ENCODE results near the gene UBE3D. TPM values are rescaled to one million over a fixed set of nuclear protein-coding genes. Genes with fewer than 3 reads are reported as not detected.
A peak's percentile ranks its signal among the peaks of the same experiment; 100 is the strongest.

Gene UBE3D
- total RNA-seq, 1 experiment from 2014 or later, result 5.5 TPM

DNA sequence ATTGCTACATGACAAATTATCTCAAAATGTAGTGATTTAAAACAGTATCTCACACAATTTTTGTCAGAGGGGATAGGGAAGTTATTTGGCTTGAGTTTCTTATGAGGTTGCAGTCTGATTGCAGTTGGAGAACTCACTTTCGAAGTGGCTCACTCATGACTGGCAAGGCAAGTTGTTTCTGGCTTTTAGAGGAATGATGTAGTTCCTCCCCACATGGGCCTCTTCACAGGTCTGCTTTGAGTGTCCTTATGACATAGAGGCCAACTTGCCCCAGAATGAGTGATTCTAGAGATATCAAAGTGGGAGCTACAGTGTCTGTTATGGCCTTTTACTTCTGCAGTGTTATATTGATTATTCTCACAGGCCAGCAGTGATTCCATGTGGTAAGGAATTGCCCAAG is 8.0 kb upstream of the UBE3D start:
- Mint-ChIP-seq H3K4me1 (ENCODE audit: insufficient read depth, unreplicated experiment) (peaks cover 10% of the 10 kb centered on the region), H3K27ac (ENCODE audit: low read depth, unreplicated experiment) (no peak overlapping the region), H3K9me3 (ENCODE audit: unreplicated experiment) (peaks cover 8% of the 10 kb centered on the region), H3K36me3 (ENCODE audit: insufficient read depth, unreplicated experiment) (peaks cover 11% of the 10 kb centered on the region), H3K4me3 (ENCODE audit: unreplicated experiment) (no peak overlapping the region), H3K27me3 (ENCODE audit: insufficient read depth, unreplicated experiment) (no peaks in the 10 kb centered on the region)
- intact Hi-C loops (cut with micrococcal nuclease), result loop anchor here (2.0 kb wide), 1 partner anchor 45 kb away; no protein-coding TSS in a partner anchor
- ChIA-PET POLR2A (no interaction called here), CTCF (interaction anchor here (0.6 to 1.2 kb wide), 2 partner anchors 8 to 881 kb away, joined by 3 to 6 read pairs; partner anchors contain the start of gene UBE3D)
- TF ChIP-seq, protein P1, sequence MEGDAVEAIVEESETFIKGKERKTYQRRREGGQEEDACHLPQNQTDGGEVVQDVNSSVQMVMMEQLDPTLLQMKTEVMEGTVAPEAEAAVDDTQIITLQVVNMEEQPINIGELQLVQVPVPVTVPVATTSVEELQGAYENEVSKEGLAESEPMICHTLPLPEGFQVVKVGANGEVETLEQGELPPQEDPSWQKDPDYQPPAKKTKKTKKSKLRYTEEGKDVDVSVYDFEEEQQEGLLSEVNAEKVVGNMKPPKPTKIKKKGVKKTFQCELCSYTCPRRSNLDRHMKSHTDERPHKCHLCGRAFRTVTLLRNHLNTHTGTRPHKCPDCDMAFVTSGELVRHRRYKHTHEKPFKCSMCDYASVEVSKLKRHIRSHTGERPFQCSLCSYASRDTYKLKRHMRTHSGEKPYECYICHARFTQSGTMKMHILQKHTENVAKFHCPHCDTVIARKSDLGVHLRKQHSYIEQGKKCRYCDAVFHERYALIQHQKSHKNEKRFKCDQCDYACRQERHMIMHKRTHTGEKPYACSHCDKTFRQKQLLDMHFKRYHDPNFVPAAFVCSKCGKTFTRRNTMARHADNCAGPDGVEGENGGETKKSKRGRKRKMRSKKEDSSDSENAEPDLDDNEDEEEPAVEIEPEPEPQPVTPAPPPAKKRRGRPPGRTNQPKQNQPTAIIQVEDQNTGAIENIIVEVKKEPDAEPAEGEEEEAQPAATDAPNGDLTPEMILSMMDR (IDR thresholded peaks at IDR 0.05; ENCODE audit: unreplicated experiment), result no peak
- no peak for DNase-seq (ENCODE audit: unreplicated experiment)
- no TSS peak for BruUV-seq (replicated peaks)

DNA sequence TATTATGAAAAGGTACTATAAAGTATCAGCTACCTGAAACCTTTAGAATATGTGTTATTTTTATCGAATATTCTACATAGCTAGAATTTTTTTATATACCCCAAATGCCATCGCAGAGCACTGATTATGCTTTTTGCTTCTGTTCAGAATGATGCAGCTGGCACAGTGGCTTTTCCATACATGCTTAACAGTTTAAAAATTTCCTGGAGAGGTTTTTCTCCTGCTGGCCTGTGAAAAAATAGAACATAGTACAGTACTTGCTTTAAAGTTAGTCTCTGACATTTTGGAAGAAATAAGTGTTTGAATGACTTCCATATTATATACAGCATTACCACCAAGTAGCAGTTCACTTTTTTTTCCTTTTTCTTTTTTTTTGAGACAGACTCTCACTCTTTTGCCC is 7.1 kb upstream of the UBE3D start:
- no TSS peak for BruUV-seq (replicated peaks)
- ChIA-PET POLR2A (interaction anchor here (0.7 to 1.9 kb wide), 6 partner anchors 16 to 824 kb away, joined by 3 to 5 read pairs (median 4); partner anchors contain the start of genes PGM3 and RWDD2A), CTCF (interaction anchor here (0.6 to 9.1 kb wide), 6 partner anchors 18 to 821 kb away, joined by 3 to 231 read pairs (median 4); no protein-coding TSS in a partner anchor)
- DNase-seq (ENCODE audit: unreplicated experiment), result no peak
- H3K36me3 Mint-ChIP-seq (ENCODE audit: insufficient read depth, unreplicated experiment), result peaks cover 11% of the 10 kb centered on the region
- TF ChIP-seq, protein P1 (IDR thresholded peaks at IDR 0.05; ENCODE audit: unreplicated experiment), result no peak
- H3K27ac Mint-ChIP-seq (ENCODE audit: low read depth, unreplicated experiment), result no peak overlapping the region
- H3K4me1 Mint-ChIP-seq (ENCODE audit: insufficient read depth, unreplicated experiment), result peaks cover 10% of the 10 kb centered on the region
- H3K27me3 Mint-ChIP-seq (ENCODE audit: insufficient read depth, unreplicated experiment), result no peaks in the 10 kb centered on the region
- intact Hi-C loops (cut with micrococcal nuclease), result loop anchor here (2.0 kb wide), 1 partner anchor 46 kb away; no protein-coding TSS in a partner anchor
- no peak overlapping the region for H3K4me3 Mint-ChIP-seq (ENCODE audit: unreplicated experiment)
- peaks cover 8% of the 10 kb centered on the region for H3K9me3 Mint-ChIP-seq (ENCODE audit: unreplicated experiment)

DNA sequence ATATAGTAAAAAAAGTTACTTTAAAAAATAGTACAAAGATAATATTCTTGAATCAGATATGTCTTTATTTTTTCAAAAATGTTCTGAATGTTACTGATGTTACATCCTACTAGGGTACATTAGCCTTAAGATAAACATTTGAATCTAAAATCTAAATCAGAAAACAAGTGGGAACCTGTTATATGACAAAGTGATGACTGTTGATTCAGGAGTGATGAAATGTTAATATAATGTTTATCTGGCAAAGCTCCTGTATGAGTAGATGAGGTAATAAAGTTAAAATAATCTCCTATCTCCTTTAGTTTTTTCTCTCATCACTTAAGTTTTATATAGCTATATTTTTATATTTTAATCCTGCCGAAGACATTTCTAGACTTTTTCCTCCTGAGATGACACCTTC is 6.1 kb upstream of the UBE3D start:
- TF ChIP-seq, protein P1 (IDR thresholded peaks at IDR 0.05; ENCODE audit: unreplicated experiment), result no peak
- CTCF ChIA-PET, result interaction anchor here (0.6 to 9.1 kb wide), 6 partner anchors 14 to 447 kb away, joined by 3 to 231 read pairs (median 3); no protein-coding TSS in a partner anchor

DNA sequence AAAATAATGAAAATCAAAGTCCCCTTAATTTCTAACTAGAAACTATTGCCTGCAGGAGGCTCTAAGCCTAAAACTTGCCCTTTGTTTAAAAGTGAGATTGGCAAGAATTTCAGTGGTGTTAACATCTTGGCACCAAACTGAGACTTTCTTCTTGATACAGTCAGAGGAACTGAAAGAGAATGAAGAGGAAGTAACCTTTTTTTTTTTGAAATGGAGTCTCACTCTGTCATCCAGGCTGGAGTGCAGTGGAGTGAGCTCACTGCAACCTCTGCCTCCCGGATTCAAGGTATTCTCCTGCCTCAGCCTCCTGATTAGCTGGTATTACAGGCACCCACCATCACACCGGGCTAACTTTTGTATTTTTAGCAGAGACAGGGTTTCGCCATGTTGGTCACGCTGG is 5.4 kb upstream of the UBE3D start:
- CTCF ChIA-PET, result interaction anchor here (0.6 to 9.1 kb wide), 5 partner anchors 10 to 448 kb away, joined by 3 to 231 read pairs (median 3); no protein-coding TSS in a partner anchor
- Mint-ChIP-seq H3K4me3 (ENCODE audit: unreplicated experiment) (peak overlapping the region; percentile 24), H3K36me3 (ENCODE audit: insufficient read depth, unreplicated experiment) (peaks cover 8% of the 10 kb centered on the region), H3K27me3 (ENCODE audit: insufficient read depth, unreplicated experiment) (no peaks in the 10 kb centered on the region), H3K9me3 (ENCODE audit: unreplicated experiment) (peaks cover 8% of the 10 kb centered on the region), H3K4me1 (ENCODE audit: insufficient read depth, unreplicated experiment) (peaks cover 10% of the 10 kb centered on the region), H3K27ac (ENCODE audit: low read depth, unreplicated experiment) (peak overlapping the region; percentile 17)
- POLR2A ChIA-PET, result interaction anchor here (0.6 to 1.9 kb wide), 9 partner anchors 11 to 870 kb away, joined by 3 to 5 read pairs (median 4); partner anchors contain the start of gene TPBG
- peak; percentile 45 for DNase-seq (ENCODE audit: unreplicated experiment)
- intact Hi-C loops (cut with micrococcal nuclease), result no loop called here
- TF ChIP-seq, protein P1 (IDR thresholded peaks at IDR 0.05; ENCODE audit: unreplicated experiment), result no peak
- BruUV-seq (replicated peaks), result no TSS peak

More for the DNA sequence above, 6.1 kb upstream of the UBE3D start:
- H3K36me3 Mint-ChIP-seq (ENCODE audit: insufficient read depth, unreplicated experiment), result peaks cover 11% of the 10 kb centered on the region
- intact Hi-C loops (cut with micrococcal nuclease), result loop anchor here (2.0 kb wide), 1 partner anchor 47 kb away; no protein-coding TSS in a partner anchor
- peak; percentile 49 for DNase-seq (ENCODE audit: unreplicated experiment)
- BruUV-seq (replicated peaks), result no TSS peak
- H3K4me1 Mint-ChIP-seq (ENCODE audit: insufficient read depth, unreplicated experiment), result peaks cover 10% of the 10 kb centered on the region
- peak overlapping the region; percentile 24 for H3K4me3 Mint-ChIP-seq (ENCODE audit: unreplicated experiment)
- H3K9me3 Mint-ChIP-seq (ENCODE audit: unreplicated experiment), result peaks cover 8% of the 10 kb centered on the region
- peak overlapping the region; percentile 17 for H3K27ac Mint-ChIP-seq (ENCODE audit: low read depth, unreplicated experiment)
- H3K27me3 Mint-ChIP-seq (ENCODE audit: insufficient read depth, unreplicated experiment), result no peaks in the 10 kb centered on the region
- POLR2A ChIA-PET, result interaction anchor here (0.6 to 1.9 kb wide), 14 partner anchors 14 to 871 kb away, joined by 3 to 6 read pairs (median 4); partner anchors contain the start of genes PGM3, RWDD2A and TPBG
